ENCODE measurements around the gene CHST12.

Gene CHST12

DNA sequence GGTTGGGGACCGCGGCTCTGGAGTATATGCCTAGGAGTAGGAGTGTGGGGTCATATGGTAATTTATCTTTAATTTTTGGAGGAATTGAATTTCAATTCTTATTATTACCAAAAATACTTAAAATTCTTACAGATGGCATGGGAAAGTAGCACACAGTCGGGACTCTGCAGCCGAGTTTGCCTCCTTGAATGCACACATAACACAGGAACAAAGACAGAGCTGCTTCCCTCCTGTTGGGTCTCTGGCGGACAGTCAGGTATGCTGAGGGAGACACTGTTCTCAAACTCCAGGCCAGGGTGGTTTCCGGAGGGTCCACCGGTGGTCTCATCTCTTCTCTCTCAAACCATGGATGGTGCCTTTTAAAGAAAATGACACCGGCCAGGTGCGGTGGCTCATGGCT lies 40.1 kb downstream of the CHST12 start:
- TF ChIP-seq, protein P1, sequence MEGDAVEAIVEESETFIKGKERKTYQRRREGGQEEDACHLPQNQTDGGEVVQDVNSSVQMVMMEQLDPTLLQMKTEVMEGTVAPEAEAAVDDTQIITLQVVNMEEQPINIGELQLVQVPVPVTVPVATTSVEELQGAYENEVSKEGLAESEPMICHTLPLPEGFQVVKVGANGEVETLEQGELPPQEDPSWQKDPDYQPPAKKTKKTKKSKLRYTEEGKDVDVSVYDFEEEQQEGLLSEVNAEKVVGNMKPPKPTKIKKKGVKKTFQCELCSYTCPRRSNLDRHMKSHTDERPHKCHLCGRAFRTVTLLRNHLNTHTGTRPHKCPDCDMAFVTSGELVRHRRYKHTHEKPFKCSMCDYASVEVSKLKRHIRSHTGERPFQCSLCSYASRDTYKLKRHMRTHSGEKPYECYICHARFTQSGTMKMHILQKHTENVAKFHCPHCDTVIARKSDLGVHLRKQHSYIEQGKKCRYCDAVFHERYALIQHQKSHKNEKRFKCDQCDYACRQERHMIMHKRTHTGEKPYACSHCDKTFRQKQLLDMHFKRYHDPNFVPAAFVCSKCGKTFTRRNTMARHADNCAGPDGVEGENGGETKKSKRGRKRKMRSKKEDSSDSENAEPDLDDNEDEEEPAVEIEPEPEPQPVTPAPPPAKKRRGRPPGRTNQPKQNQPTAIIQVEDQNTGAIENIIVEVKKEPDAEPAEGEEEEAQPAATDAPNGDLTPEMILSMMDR (IDR thresholded peaks at IDR 0.05; ENCODE audit: low read length), result no peak
- TF ChIP-seq EZH2phosphoT487 (IDR thresholded peaks at IDR 0.05; ENCODE audit: low read length) (no peak), EZH2 (optimal IDR thresholded peaks at IDR 0.05; ENCODE audit: low read depth, low read length) (no peak)
- Histone ChIP-seq H3K9me3 (replicated peaks; ENCODE audit: insufficient read depth, low read length) (no peaks in the 10 kb centered on the region), H4K20me1 (ENCODE audit: insufficient read depth, low read length) (no peaks in the 10 kb centered on the region), H2AFZ (ENCODE audit: low read length) (no peak overlapping the region), H3K27ac (ENCODE audit: low read length) (no peak overlapping the region), H3K4me1 (ENCODE audit: low read length) (no peaks in the 10 kb centered on the region), H3K79me2 (ENCODE audit: low read length) (peaks cover 28% of the 10 kb centered on the region), H3F3A (ENCODE audit: insufficient read depth, low read length) (no peaks in the 10 kb centered on the region; the same call in 1 of the 2 replicates), H3K4me3 (ENCODE audit: low read length) (no peak overlapping the region), H3K4me2 (ENCODE audit: low read depth, low read length) (no peak overlapping the region), H3K27me3 (replicated peaks; ENCODE audit: insufficient read depth, low read length) (no peaks in the 10 kb centered on the region), H3K36me3 (replicated peaks; ENCODE audit: insufficient read depth, low read length) (no peaks in the 10 kb centered on the region; the same call in 1 of the 2 replicates), H3K9me2 (replicated peaks; ENCODE audit: insufficient read depth, low read length) (no peaks in the 10 kb centered on the region), H3K9ac (ENCODE audit: low read length) (no peak overlapping the region)
- DNase-seq, result no peak

DNA sequence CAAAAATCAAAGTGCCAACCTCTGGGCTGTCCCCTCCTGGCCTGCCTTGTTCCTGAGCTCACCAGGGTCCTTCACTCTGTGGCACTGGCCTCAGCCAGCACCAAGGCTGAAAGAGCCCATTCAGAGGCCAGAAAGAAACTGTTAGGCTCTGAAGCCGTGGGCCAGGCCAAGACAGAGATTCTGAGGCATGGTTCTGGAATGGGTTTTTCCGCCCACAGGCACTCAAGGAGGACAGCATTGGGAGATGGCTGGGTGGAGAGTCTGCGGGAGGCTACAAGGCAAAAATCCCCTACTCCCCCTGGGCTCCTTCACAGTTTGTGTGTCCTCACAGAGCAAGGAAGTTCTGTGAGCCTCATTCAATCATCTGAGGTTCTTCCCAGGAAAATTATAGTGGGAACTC lies 41.1 kb downstream of the CHST12 start:
- no peak for DNase-seq
- H3K4me3 ChIP-seq (ENCODE audit: low read length), result no peak overlapping the region
- no peaks in the 10 kb centered on the region; the same call in 1 of the 2 replicates for H3F3A ChIP-seq (ENCODE audit: insufficient read depth, low read length)
- no peak overlapping the region for H2AFZ ChIP-seq (ENCODE audit: low read length)
- TF ChIP-seq EZH2 (optimal IDR thresholded peaks at IDR 0.05; ENCODE audit: low read depth, low read length), result no peak
- no peak for TF ChIP-seq EZH2phosphoT487 (IDR thresholded peaks at IDR 0.05; ENCODE audit: low read length)
- TF ChIP-seq, protein P1 (IDR thresholded peaks at IDR 0.05; ENCODE audit: low read length), result no peak
- H3K4me2 ChIP-seq (ENCODE audit: low read depth, low read length), result no peak overlapping the region
- no peaks in the 10 kb centered on the region for H3K4me1 ChIP-seq (ENCODE audit: low read length)
- H3K79me2 ChIP-seq (ENCODE audit: low read length), result peaks cover 20% of the 10 kb centered on the region
- H3K36me3 ChIP-seq (replicated peaks; ENCODE audit: insufficient read depth, low read length), result no peaks in the 10 kb centered on the region
- no peaks in the 10 kb centered on the region for H3K9me3 ChIP-seq (replicated peaks; ENCODE audit: insufficient read depth, low read length)
- H3K27me3 ChIP-seq (replicated peaks; ENCODE audit: insufficient read depth, low read length), result no peaks in the 10 kb centered on the region
- H3K9me2 ChIP-seq (replicated peaks; ENCODE audit: insufficient read depth, low read length), result no peaks in the 10 kb centered on the region
- H4K20me1 ChIP-seq (ENCODE audit: insufficient read depth, low read length), result no peaks in the 10 kb centered on the region
- H3K27ac ChIP-seq (ENCODE audit: low read length), result no peak overlapping the region
- H3K9ac ChIP-seq (ENCODE audit: low read length), result no peak overlapping the region

DNA sequence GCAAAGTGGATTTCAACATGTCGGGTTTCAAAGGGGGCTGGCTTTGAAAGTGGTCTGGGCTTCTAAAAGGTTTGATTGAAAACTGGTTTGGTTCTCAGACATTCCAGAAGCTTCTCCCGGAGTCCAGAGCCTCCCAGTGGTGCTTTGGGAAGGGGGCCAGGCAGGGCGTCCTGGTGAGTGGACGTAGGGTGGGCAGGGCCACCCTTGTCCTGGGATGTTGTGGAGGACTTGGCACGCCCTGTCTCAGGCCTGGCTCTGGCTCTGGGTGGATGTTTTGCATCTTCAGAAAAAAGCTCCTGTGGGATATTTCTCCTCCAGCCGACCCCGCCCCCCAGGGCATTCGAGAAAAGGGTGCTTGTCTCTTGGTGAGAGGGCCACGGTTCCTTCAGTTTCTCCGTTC lies 41.6 kb downstream of the CHST12 start:
- Histone ChIP-seq H2AFZ (ENCODE audit: low read length) (no peak overlapping the region), H3K4me2 (ENCODE audit: low read depth, low read length) (no peak overlapping the region), H3K27ac (ENCODE audit: low read length) (no peak overlapping the region), H3K9me2 (replicated peaks; ENCODE audit: insufficient read depth, low read length) (no peaks in the 10 kb centered on the region), H3F3A (ENCODE audit: insufficient read depth, low read length) (no peaks in the 10 kb centered on the region; the same call in 1 of the 2 replicates), H3K27me3 (replicated peaks; ENCODE audit: insufficient read depth, low read length) (no peaks in the 10 kb centered on the region), H3K4me3 (ENCODE audit: low read length) (no peak overlapping the region), H4K20me1 (ENCODE audit: insufficient read depth, low read length) (no peaks in the 10 kb centered on the region), H3K79me2 (ENCODE audit: low read length) (peaks cover 16% of the 10 kb centered on the region), H3K9me3 (replicated peaks; ENCODE audit: insufficient read depth, low read length) (no peaks in the 10 kb centered on the region), H3K9ac (ENCODE audit: low read length) (no peak overlapping the region), H3K4me1 (ENCODE audit: low read length) (no peaks in the 10 kb centered on the region), H3K36me3 (replicated peaks; ENCODE audit: insufficient read depth, low read length) (no peaks in the 10 kb centered on the region)
- TF ChIP-seq EZH2phosphoT487 (IDR thresholded peaks at IDR 0.05; ENCODE audit: low read length) (no peak), EZH2 (optimal IDR thresholded peaks at IDR 0.05; ENCODE audit: low read depth, low read length) (no peak)
- TF ChIP-seq, protein P1 (IDR thresholded peaks at IDR 0.05; ENCODE audit: low read length), result no peak
- DNase-seq, result no peak

Measured in MM.1S (cell line).